GM20000 (cell line): ENCODE measurements around the gene OR6C2.
"Not testable (repeated sequence)": the region's sequence is repeated elsewhere in the genome, so short reads cannot be mapped to it uniquely, and the experiment has no call there.

Experiments used
- DNase-seq: peaks from one replicate; pipeline ENCODE4 v3.0.0; 2012; ENCODE audit warnings: low spot score
- TF ChIP-seq, protein P1 (sequence below): IDR thresholded peaks from 2 replicates; pipeline ENCODE4 v1.5.1; 2012; ENCODE audit warnings: mild to moderate bottlenecking, control low read depth; ENCODE audit errors: extremely low read depth, missing control alignments

OR6C2 gene

DNA sequence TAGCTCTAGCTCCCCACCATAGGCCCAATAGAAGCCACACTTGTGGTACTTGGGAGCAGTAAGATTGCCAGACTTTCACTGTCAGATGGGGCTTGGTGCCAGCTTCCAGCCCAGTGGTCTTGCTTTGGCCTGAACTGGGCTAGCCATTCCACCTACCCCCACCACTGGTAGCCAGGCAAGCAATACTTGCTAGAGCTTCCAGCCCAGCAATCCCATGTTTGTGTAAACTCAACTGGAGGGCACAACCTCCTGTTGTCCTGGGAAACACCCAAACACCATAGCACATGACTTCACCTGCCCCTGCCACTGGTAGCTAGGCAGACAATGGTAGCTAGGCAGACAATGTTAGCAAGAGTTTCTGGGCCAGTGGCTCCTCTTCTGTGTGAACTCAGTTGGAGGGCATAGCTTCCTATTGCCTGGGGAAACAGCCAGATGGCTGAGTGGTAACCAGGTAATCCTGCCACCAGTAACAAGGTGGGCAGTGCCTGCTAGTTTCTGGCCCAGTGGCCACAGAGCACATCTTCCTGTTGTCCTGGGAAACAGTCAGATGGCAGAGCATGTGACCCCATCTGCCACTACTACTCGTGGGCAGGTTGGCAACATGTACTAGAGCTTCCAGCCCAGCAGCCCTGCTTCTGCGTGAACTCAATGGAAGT lies 23.4 kb upstream of the OR6C2 start:
- DNase-seq, result no peak
- TF ChIP-seq, protein P1, sequence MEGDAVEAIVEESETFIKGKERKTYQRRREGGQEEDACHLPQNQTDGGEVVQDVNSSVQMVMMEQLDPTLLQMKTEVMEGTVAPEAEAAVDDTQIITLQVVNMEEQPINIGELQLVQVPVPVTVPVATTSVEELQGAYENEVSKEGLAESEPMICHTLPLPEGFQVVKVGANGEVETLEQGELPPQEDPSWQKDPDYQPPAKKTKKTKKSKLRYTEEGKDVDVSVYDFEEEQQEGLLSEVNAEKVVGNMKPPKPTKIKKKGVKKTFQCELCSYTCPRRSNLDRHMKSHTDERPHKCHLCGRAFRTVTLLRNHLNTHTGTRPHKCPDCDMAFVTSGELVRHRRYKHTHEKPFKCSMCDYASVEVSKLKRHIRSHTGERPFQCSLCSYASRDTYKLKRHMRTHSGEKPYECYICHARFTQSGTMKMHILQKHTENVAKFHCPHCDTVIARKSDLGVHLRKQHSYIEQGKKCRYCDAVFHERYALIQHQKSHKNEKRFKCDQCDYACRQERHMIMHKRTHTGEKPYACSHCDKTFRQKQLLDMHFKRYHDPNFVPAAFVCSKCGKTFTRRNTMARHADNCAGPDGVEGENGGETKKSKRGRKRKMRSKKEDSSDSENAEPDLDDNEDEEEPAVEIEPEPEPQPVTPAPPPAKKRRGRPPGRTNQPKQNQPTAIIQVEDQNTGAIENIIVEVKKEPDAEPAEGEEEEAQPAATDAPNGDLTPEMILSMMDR, result no peak

DNA sequence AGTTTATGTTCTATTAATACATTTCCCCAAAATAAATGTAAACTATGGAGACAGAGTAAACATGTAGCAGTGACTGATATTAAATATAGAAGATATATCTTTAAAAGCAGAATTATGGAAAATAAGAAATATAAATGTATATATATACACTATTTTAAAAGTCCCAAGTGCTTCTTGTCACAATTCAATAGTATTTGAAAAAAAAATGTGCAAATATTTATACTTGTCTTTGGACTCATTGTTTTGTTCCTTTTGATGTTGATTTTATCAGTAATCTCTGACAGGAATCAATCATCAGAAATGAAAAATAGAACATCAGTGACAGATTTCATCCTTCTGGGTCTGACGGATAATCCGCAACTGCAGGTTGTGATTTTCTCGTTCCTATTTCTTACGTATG lies 17.9 kb upstream of the OR6C2 start, which contains the start of gene OR6C76:
Gene OR6C76, plus strand, starts transcription at position 301 of the 400 bp plus-strand sequence. Its CDS starts 0 bp downstream, at position 301.
- DNase-seq, result no peak
- TF ChIP-seq, protein P1, result no peak

DNA sequence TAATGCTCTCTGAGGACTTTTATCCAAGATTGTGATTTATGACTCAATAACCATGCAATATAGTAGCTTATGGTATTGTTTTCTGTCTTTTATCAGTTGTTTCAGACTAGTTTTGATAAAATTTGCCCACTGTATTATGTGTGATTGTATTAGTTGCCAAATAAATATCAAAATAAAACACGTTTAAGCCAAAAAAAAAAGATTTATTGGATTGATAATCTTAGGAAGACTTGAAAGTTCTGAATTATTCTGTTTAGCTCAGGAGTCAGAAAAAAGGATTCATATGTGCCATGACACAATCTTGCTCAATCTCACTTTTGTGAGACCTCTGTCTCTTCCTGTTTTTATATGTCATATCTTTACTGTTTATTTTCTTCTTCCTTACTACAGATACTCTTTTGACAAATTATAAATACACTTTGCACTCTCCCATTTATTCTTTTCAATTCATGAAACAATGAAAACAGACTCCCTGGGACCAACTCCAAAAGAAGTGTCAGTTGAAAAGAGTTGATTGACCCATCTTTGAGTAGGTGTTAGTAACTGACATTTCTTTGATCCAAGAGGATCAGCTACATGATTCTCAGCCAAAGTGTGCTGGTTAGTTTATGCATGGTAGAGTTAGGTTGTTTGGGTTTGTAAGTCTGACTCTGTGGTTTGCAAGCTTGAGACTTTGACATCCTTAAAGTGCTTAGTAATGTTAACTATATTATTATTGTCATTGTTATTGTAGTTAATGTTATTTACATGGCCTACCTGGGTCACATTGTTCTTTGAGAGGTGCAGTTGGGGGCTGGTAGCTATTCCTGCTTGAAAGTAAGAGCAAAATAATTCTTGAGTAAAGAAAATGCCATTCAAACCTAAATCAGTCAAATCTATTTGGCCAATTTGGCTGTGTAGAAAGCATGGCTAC lies 15.3 kb upstream of the OR6C2 start:
- DNase-seq, result no peak
- TF ChIP-seq, protein P1, result no peak

DNA sequence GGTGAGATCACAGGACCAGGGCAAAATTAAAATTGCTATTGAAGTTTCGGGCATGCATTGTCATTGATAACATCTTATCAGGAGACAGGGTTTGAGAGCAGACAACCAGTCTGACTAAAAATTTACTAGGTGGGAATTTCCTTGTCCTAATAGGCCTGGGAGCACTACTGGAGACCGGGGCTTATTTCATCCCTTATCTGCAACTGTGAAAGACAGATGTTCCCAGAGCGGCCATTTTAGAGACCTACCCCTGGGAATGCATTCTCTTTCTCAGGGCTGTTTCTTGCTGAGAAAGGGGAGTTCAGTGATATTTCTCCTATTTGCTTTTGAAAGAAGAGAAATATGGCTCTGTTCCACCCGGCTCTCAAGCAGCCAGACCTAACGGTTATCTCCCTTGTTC lies 2.6 kb upstream of the OR6C2 start:
- DNase-seq, result not testable (repeated sequence)

DNA sequence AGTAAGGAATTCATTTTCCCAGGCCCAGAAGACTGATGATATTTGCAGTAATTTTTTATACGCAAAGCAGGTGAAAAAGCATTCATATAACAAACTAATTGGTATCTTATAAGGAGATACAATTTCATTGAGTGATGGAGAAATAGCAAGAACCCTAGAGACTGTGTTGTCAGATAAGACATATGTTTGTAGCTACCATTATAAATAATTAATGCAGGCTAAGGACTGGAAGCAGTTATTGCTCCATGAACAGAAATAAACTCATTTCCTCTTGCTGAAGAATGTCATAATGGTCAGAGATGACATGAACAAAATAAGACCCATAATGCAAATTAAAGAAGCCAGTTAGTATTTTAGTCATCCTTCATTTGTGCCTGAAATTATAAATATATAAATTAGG lies 1.5 kb downstream of the OR6C2 start:
- DNase-seq, result no peak
- TF ChIP-seq, protein P1, result no peak

DNA sequence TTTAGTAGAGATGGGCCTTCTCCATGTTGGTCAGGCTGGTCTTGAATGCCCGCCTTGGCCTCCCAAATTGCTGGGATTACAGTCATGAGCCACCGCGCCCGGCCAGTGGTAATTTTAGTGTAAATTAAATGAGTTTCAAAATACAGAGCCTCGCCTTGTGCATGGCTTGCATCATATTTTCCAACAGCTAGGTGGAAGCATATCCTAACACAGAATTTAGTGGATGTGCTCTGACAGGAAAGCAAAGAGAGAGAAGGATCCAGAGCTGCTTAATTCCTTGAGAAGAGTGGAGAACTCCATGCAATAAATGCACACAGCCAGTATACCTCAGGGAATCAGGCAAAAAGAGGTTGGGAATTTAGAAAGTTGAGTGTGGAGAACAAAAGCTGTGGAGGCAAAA lies 2.5 kb downstream of the OR6C2 start:
- DNase-seq, result no peak
- TF ChIP-seq, protein P1, result no peak

DNA sequence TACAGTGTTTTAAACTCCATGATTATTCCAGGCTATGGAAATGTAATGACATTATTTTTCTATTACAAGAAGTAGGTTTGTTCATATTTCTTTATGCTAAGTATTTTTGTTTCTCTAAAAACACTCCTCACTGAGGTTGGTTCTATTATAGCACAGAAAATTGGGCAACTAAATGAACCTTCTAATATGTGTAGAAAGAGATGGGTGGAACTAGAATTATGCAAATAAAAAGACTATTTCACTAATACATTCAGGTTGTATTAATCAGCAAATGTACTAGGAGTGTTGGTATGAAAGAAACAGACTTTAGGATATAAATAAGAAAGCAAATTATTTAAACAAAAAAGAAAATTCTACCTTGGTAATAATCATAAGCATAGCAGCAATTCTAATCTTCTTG lies 4.9 kb downstream of the OR6C2 start:
- no peak for DNase-seq
- TF ChIP-seq, protein P1, result no peak

DNA sequence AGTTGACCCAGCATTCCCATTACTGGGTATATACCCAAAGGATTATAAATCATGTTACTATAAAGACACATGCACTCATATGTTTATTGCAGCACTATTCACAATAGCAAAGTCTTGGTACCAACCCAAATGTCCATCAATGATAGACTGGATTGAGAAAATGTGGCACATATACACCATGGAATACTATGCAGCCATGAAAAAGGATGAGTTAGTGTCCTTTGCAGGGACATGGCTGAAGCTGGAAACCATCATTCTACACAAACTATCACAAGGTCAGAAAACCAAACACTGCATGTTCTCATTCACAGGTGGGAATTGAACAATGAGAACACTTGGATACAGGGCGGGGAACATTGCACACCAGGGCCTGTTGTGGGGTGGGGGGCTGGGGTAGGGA lies 21.1 kb downstream of the OR6C2 start:
- not testable (repeated sequence) for DNase-seq
